GM18861 (cell line): ENCODE measurements around the gene WTAP.
"Not testable (repeated sequence)": the region's sequence is repeated elsewhere in the genome, so short reads cannot be mapped to it uniquely, and the experiment has no call there.

Experiments
- ATAC-seq: cut with Tn5 transposase; IDR thresholded peaks from one replicate; pipeline ENCODE4 v1.9.1; 2021; ENCODE audit not compliant: unreplicated experiment

WTAP gene

DNA sequence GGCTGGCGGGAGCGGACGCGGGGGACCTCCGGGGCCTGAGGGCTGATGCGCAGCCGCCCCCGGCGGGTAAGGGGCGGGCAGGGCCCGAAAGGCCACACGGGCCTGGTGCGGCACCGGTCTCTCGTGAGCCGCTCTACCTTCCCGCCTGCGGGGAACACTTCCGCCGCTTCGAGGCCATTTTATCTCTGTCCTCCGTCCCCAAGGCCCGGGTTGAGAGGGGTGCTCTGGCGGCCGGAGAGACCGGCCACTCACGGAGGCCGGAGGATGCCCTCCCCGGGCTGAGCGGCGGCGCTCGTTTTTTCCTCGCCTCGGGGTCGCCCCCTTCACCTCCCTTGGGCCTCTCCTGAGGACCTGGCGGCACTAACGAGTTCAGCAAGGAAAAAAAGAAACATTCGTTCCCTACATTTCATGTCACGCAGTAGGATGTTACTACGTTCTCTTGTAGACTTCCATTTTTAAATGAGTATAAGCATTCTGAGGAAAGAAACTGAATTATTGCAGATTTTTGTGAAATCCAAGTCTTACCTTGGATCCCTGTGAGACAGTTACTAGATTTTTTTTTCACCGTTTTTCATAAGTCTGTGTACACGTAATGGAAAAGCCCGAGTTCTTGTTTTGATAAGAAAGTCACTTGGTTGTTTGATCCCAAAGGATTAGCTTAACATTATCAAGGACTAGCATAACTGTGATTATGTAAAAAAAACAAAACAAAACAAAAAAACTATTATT lies 575 bp downstream of the WTAP start:
- peak; percentile 23 for ATAC-seq

DNA sequence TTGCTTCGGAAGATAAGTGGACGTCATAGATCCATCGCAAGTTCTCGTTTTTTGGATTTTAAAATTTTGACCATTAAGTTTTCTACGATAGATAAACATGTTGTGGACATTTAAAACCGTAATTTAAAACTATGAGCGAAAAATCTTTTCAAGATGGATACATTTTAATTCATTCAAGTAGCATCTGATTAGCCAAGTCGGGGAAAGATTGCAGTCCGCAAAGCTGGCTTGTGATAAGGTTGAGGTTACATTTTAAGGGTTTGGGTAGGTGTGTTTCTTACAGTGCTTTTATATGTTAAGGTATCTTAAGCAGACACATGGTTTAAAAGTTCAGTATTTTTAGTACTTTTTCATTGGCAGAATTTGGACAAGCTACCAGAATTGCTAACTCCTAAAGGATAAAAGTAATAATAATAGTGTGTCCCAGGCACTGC lies 1.2 kb downstream of the WTAP start:
- ATAC-seq, result no peak

DNA sequence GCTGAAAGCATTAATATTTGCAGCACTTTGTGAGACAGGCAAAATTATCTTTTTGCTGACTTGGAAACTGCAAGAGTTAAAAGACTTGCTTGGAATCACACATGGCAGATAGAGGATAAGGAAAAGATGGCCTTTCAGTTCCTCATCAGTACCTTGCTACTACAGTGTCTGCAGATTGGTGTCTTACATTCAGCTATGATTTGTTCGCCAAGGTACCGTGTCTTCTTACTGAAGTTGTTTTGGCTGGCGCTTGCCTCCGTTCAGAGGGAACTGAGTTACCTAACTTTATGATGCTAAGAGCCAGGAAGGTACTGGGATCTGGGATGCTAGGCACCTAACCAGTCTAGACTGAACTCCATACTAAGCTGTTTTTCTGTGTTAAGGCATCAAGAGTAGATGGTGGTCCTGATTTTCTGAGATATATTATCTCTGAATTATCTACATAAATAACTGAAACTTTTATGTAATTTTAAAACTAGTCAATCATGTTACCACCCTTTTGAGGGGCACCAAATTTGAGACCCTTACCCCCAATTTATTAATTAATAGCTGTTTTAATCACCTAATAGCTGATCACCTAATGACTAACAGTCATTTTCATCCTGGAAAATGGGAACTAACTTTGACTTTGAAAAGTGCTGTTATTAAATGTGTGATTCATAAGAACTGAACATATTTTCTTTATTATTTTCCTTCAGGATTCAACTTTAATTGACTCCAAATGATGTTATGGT lies 2.5 kb downstream of the WTAP start:
- peak; percentile 25 for ATAC-seq

DNA sequence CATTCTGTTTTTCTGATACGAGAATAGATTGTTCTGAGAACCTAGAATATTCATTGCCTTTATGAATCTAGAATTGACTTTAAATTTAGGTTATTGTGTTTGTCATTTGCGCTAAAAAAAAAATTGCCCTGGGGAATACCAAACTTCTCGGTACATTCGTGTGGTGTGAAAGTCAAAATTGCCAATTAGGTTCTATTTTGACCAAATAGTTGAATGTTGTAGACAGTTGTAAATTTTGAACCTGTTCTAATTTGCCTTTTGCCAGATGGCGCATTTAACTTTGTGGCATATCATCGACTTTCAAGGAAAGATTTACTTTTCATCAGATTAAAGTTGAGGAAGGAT lies 3.0 kb downstream of the WTAP start:
- no peak for ATAC-seq

- ATAC-seq, result not testable (repeated sequence)
Observed at GRCh38 chr6:159732550-159732949, 5.2 kb downstream of the WTAP start.

GRCh38 chr6:159733395-159733794 lies 6.1 kb downstream of the WTAP start:
- not testable (repeated sequence) for ATAC-seq

DNA sequence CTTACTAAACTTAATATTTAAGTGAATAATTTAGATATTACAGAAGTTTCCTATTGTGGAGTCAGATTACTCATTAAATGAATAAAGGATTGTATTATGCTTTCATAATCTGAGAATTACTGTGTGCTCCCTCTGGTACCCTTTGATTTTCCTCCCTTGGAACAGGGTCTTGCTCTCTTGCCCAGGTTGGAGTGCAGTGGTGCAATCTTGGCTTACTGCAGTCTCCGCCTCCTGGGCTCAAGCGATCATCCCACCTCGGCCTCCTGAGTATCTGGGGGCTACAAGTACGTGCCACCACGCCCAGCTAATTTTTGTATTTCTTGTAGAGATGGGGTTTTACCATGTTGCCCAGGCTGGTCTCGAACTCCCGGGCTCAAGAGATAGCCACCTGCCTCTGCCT lies 9.6 kb downstream of the WTAP start:
- no peak for ATAC-seq

GRCh38 chr6:159739341-159739740 lies 12.0 kb downstream of the WTAP start:
- no peak for ATAC-seq

GRCh38 chr6:159742165-159742564 lies 14.9 kb downstream of the WTAP start:
- no peak for ATAC-seq

DNA sequence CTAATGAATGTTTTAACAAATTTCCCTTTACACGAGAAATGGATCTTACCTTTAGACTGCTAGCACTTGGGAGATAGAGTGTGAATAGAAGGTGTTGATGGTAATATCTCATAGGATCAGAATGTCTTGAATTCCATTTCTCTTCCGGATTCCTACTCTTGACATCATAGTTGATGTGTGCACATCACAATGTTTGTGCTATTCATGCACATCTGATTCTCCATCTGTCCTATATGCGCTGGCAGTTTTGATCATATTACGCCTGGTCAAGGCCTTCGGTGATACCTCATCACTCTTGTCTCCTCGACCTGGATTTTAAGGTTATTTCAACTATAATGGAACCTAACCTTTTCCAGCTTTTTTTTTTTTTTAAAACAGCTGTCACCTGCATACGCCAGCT lies 17.8 kb downstream of the WTAP start:
- no peak for ATAC-seq

DNA sequence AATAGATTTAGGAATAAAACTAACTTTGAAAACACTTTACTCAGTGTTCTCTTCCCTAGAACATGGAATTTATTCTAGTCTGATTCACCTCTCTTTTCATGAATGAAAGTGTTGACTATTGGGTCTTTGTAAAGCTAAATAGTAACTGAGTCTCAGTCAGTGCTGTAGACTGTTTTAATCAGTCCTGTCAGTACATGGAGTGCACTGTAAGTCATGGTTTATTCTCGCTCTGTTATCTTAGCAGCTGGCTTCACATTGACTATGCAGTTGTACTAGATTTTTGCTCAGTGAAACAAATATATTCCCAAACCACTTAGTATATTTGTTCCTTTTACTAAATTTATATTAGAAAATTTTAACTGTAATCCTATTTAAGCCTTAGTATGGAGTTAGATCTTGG lies 19.5 kb downstream of the WTAP start:
- no peak for ATAC-seq

DNA sequence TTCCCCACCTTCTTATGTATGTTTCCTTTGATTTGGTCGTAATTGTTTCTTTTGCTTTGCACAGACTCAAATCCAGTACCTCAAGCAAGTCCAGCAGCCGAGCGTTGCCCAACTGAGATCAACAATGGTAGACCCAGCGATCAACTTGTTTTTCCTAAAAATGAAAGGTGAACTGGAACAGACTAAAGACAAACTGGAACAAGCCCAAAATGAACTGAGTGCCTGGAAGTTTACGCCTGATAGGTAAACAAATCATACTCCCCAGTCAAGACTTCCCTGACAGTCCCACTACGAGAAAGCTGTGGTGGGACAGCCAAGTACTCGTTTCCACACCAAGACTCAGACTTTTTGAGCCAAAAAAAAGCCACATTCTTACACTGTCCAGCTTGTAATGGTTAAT lies 20.8 kb downstream of the WTAP start:
- not testable (repeated sequence) for ATAC-seq

GRCh38 chr6:159751448-159751847 lies 24.1 kb downstream of the WTAP start:
- ATAC-seq, result no peak

DNA sequence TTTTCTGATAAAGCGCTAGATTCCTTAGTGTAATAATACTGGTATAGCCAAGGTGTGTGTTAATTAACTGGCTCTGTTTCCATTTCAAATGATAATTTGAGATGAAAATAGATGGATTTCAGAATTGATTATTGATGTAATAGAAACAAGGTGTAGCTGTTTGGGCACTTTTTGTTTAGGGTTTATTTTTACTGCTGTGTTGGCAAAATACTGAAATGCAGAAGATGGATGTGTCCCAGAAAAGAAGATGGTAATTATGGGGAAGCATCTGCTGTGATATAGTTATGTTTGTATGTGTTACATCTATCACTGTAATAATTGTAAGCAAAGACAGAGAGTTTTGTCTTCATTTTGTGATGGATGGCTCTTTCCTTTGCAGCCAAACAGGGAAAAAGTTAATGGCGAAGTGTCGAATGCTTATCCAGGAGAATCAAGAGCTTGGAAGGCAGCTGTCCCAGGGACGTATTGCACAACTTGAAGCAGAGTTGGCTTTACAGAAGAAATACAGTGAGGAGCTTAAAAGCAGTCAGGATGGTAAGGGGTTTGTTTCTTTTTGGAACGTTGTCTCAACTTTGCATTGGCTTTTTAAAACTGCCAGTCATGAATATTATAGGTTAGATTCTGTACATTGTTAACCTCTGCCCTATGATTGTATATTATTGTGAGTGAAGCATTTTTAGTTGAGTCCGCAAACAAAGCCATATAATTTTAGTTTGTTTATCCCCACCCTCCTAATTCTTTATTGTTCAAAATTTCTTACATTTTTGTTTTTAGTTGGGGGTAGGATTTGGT lies 26.0 kb downstream of the WTAP start:
- ATAC-seq, result no peak

GRCh38 chr6:159754401-159754800 lies 27.1 kb downstream of the WTAP start:
- ATAC-seq, result no peak

- no peak for ATAC-seq
Observed at GRCh38 chr6:159754959-159755914, 27.9 kb downstream of the WTAP start.

DNA sequence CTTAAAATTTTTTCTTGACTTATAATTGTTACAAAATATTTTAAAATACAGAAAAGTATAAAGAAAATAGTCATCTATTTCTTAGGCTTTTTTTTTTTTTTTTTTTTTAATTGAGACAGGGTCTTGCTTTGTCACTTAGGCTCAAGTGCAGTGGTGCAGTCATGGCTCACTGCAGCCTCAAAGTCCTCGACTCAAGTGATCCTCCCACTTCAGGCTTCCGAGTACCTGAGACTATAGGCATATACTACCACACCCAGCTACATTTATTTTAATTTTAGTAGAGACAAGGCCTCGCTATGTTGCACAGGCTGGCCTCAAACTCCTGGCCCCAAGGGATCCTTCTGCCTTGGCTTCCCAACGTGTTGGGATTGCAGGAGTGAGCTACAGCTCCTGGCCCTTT lies 29.2 kb downstream of the WTAP start:
- ATAC-seq, result no peak

DNA sequence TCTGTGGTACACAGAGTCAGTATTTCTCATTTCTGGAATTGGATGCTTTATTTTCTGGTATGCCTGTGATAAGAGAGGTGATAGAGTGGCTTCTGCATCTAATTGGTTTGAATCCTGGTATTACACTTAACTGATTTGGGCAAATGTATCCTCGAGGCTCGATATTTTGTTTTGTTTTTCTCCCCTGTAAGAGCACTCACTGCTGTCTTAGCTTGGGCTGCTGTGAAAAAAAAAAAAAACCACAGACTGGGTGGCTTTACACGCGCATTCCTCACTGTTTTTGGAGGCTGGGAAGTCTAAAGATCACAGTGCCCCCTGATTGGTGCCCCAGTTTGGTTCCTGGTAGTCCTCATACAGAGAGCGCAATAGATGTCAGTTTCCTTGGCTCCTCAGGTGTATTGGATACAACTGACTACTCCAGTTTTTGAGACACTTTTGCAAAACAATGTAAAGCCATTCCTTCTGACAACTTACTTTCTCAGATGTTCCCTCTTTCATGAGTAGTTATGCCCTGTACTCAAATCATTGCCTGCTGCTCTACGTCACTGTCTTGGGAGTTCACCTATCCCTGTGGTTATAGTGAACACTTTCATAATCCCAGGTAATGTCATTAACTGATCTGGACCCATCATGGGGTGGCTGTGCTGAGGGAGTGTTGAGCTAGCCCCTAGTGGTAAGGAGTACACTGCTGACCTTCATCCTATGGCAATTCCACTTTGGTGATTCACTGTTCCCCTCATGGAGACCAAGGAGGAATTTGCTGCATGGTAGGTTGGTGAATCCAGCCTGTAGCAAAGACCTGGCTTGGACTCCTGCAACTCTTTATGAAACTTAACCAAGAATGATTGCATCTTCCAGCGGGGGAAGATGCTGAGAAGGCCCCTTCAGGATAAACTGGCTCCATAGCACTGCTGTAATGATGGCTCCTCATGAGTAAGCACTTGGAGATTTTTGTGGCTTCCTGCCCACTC lies 31.0 kb downstream of the WTAP start:
- no peak for ATAC-seq

DNA sequence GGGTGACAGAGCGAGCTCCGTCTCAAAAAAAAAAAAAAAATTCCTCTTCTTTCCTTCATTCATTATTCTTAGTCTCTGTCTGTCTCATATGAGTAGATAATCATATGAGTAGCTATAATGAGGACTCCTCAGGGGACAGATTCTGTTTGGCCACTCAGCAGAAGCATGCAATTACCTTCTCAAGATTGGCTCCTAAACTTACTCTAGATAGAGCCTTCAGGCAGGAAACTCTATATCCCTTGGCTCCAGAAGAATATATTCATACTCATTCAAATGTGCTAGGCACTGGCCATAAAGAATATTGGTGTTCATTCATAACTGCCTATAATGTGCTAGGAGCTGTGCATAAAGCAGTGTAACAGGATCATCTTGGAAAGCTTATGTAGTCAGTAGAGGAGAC lies 32.3 kb downstream of the WTAP start:
- ATAC-seq, result no peak
